GM12878 (cell line): ENCODE results near the gene SEC24C. TPM values are rescaled to one million over a fixed set of nuclear protein-coding genes. Genes with fewer than 3 reads are reported as not detected.

ENCODE experiments used
- ATAC-seq: fragments of 200-7000 bp; cut with Tn5 transposase; 3 replicates; pipeline ENCODE4 v1.9.1; 2020; ENCODE audit warnings: mild to moderate bottlenecking, moderate library complexity
- BruUV-seq: library from RNA; stranded (reverse); fragments of 400-500 nt; replicated peaks from 2 replicates; lab custom pipeline; 2021; lab: Mats Ljungman, UMichigan
- CTCF ChIA-PET: fragments of 300-600 bp; sonication (Branson Sonifier 250); formaldehyde crosslinking; extraction: SDS; loops from one replicate; lab custom pipeline; 2021; ENCODE audit warnings: inconsistent platforms; lab: Yijun Ruan, JAX
- POLR2A ChIA-PET: fragments of 350-600 bp; formaldehyde crosslinking; extraction: SDS; loops from one replicate; lab custom pipeline; 2021; ENCODE audit warnings: inconsistent platforms; lab: Charles Lee
- RAD21 ChIA-PET: fragments of 300-600 bp; sonication (Branson Sonifier 250); formaldehyde crosslinking; loops from one replicate; lab custom pipeline; 2023; ENCODE audit warnings: antibody characterized with exemption; ENCODE audit not compliant: unreplicated experiment; lab: Charles Lee
- SMC1A ChIA-PET: fragments of 300-600 bp; sonication (Branson Sonifier 250); formaldehyde crosslinking; loops from one replicate; lab custom pipeline; 2023; ENCODE audit not compliant: unreplicated experiment, uncharacterized antibody; lab: Charles Lee
- DNase-seq: peaks from one replicate; pipeline ENCODE4 v3.0.0-alpha.2; 2011; ENCODE audit warnings: low read depth, low spot score
- FAIRE-seq: peaks from 3 replicates; lab custom pipeline; 2011; peaks lifted over from hg19 to GRCh38; lab: Jason Lieb, UNC
- H2AFZ ChIP-seq: 2 replicates; pipeline ENCODE4 v1.6.0; 2011; ENCODE audit warnings: low read depth, low read length, control low read depth; ENCODE audit not compliant: control insufficient read depth
- H3K27ac ChIP-seq: 2 replicates; pipeline ENCODE4 v1.5.1; 2011; ENCODE audit warnings: control low read depth; ENCODE audit not compliant: control insufficient read depth, insufficient read depth
- H3K27me3 ChIP-seq, 2 experiments: replicated peaks in 1 of 2; 2 replicates each; pipeline versions ENCODE4 v1.6.0 to v1.6.1; 2011; ENCODE audit warnings: low read length in 1 of 2; ENCODE audit not compliant: control insufficient read depth in 2 of 2, insufficient read depth in 2 of 2
- H3K36me3 ChIP-seq, 2 experiments: 2 replicates each; pipeline ENCODE4 v1.5.1; 2011; ENCODE audit warnings: low read length in 1 of 2; ENCODE audit not compliant: control insufficient read depth in 2 of 2, insufficient read depth in 2 of 2
- H3K4me1 ChIP-seq: 2 replicates; pipeline ENCODE4 v1.6.1; 2011; ENCODE audit warnings: mild to moderate bottlenecking, low read length, moderate library complexity, mixed read lengths; ENCODE audit not compliant: control insufficient read depth, insufficient read depth
- H3K4me2 ChIP-seq: 2 replicates; pipeline ENCODE4 v1.6.0; 2011; ENCODE audit warnings: control low read depth; ENCODE audit not compliant: control insufficient read depth, insufficient read depth
- H3K4me3 ChIP-seq: fragments of 200-600 bp; sonication (generic); 2 replicates; pipeline ENCODE4 v1.5.1; 2016
- H3K79me2 ChIP-seq: 2 replicates; pipeline ENCODE4 v1.6.0; 2011; ENCODE audit warnings: low read length; ENCODE audit not compliant: control insufficient read depth, insufficient read depth
- H3K9ac ChIP-seq: 2 replicates; pipeline ENCODE4 v1.8.0; 2011; ENCODE audit warnings: low read length, control low read depth, mixed read lengths; ENCODE audit not compliant: control insufficient read depth, insufficient read depth
- H3K9me3 ChIP-seq: replicated peaks from 3 replicates; pipeline ENCODE4 v1.5.1; 2011; ENCODE audit warnings: mild to moderate bottlenecking, low read length; ENCODE audit not compliant: control insufficient read depth, insufficient read depth
- H4K20me1 ChIP-seq: 2 replicates; pipeline ENCODE4 v1.6.0; 2011; ENCODE audit not compliant: control insufficient read depth, insufficient read depth
- ASH2L ChIP-seq: fragments of 300-600, 200-600 bp; sonication (generic); IDR thresholded peaks from 2 replicates; pipeline ENCODE4 v1.6.1; 2017; ENCODE audit warnings: low read depth, mild to moderate bottlenecking, borderline replicate concordance
- BRCA1 ChIP-seq: IDR thresholded peaks from 2 replicates; pipeline ENCODE4 v1.6.1; 2011; ENCODE audit warnings: low read depth, low read length, improper control_type of control experiment
- CBX5 ChIP-seq: sonication (generic); IDR thresholded peaks from 2 replicates; pipeline ENCODE4 v1.6.1; 2016; ENCODE audit warnings: low read depth, moderate library complexity, mild to moderate bottlenecking, inconsistent platforms
- CEBPZ ChIP-seq: fragments of 150-350 bp; IDR thresholded peaks from 2 replicates; pipeline ENCODE4 v1.6.1; 2016; ENCODE audit warnings: low read depth, low read length
- IRF4 ChIP-seq: IDR thresholded peaks from 2 replicates; pipeline ENCODE4 v1.6.1; 2011; ENCODE audit warnings: low read depth, low read length
- IRF5 ChIP-seq: fragments of 450-650 bp; IDR thresholded peaks from 2 replicates; pipeline ENCODE4 v1.6.1; 2017; ENCODE audit warnings: borderline replicate concordance
- MTA2 ChIP-seq: fragments of 450-650 bp; IDR thresholded peaks from 2 replicates; pipeline ENCODE4 v1.6.1; 2016; ENCODE audit warnings: low read depth, mild to moderate bottlenecking, moderate library complexity
- SMAD5 ChIP-seq: IDR thresholded peaks from 2 replicates; pipeline ENCODE4 v1.6.1; 2016; ENCODE audit warnings: antibody characterized with exemption, low read depth
- SMC3 ChIP-seq: IDR thresholded peaks from 2 replicates; pipeline ENCODE4 v1.6.1; 2011; ENCODE audit warnings: low read length, improper control_type of control experiment, borderline replicate concordance
- TBL1XR1 ChIP-seq: IDR thresholded peaks from 2 replicates; pipeline ENCODE4 v1.6.1; 2012; ENCODE audit warnings: low read depth, low read length, improper control_type of control experiment
- USF1 ChIP-seq: IDR thresholded peaks from 2 replicates; pipeline ENCODE4 v1.6.1; 2011; ENCODE audit warnings: borderline replicate concordance, low read depth, mild to moderate bottlenecking, moderate library complexity, mixed read lengths, low read length; ENCODE audit not compliant: insufficient read depth; ENCODE audit errors: extremely low read length
- ZNF207 ChIP-seq: fragments of 450-650 bp; IDR thresholded peaks from 2 replicates; pipeline ENCODE4 v1.6.1; 2014; ENCODE audit warnings: antibody characterized with exemption, mild to moderate bottlenecking, borderline replicate concordance
- ZNF384 ChIP-seq: IDR thresholded peaks from 2 replicates; pipeline ENCODE4 v1.6.1; 2012; ENCODE audit warnings: low read depth, mild to moderate bottlenecking, low read length, improper control_type of control experiment, borderline replicate concordance
- in situ Hi-C: fragments of 300-500 bp; cut with MboI; formaldehyde crosslinking; loops from 9 replicates; pipeline ENCODE4 v1.14.3; 2018; ENCODE audit warnings: mixed read lengths
- intact Hi-C: fragments of 100-400 bp; cut with micrococcal nuclease; formaldehyde crosslinking; loops from one replicate; pipeline ENCODE4 v1.14.2; 2022; ENCODE audit not compliant: unreplicated experiment
- polyA plus RNA-seq, 11 experiments: library from polyadenylated mRNA; depleted of rRNA in 4 of 11; unstranded in 6 of 11; stranded (reverse) in 5 of 11; fragments of >200 nt; fragmentation: Nextera tagmentation in 4 of 11; fragmentation: Illumina TruSeq in 1 of 11; extraction: Ambion mirVana in 4 of 11; extraction: Trizol in 1 of 11; gene quantifications; 1 replicate in 1 of 11; 2 replicates in 10 of 11; pipeline versions ENCODE4 v1.2.1 to v1.2.3, GENCODE V29; 2011 to 2016; ENCODE audit warnings: inconsistent platforms in 2 of 11, missing spikeins in 2 of 11, low read depth in 1 of 11
- total RNA-seq, 4 experiments: library from RNA; depleted of rRNA in 3 of 4; stranded (reverse); fragments of >200 nt in 3 of 4; fragmentation: Illumina TruSeq in 1 of 4; extraction: Trizol in 1 of 4; gene quantifications; 2 replicates each; pipeline versions ENCODE4 v1.2.1 to v1.2.3, GENCODE V29; 2013 to 2021
- TF ChIP-seq, protein P1 (sequence below): IDR thresholded peaks from 2 replicates; pipeline ENCODE4 v1.6.1; 2011; ENCODE audit warnings: borderline replicate concordance, low read depth, mild to moderate bottlenecking, moderate library complexity, low read length; ENCODE audit not compliant: insufficient read depth, poor library complexity, severe bottlenecking

SEC24C gene
- total and polyA plus RNA-seq, 10 of the 15 experiments (the other 5 are each of a cell fraction or from before 2014, with no cell fraction given), result 12.7 to 117 (median 73.8) TPM

DNA sequence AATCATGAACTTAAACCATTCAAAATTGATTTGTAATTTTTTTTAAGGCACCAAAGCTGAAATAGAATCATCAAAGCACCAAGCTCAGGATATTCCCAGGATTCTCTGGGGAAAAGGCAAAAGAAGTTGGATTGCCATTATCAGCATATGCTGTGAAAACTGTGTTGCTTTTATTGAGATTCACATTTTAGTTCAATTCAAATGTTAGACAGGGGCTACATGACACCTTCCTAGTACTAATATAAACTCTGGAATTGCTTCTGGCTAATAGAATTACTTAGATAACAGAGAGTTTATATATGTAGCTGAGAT, 71.5 kb downstream of the SEC24C start:
- H2AFZ ChIP-seq, result no peak overlapping the region
- H4K20me1 ChIP-seq, result no peaks in the 10 kb centered on the region
- DNase-seq, result no peak
- no peak overlapping the region for H3K9ac ChIP-seq
- SMC1A ChIA-PET, result interaction anchor here (0.8 to 1.4 kb wide), 3 partner anchors 34 to 436 kb away, joined by 3 to 5 read pairs (median 3); partner anchors contain the start of gene CHCHD1
- no peak for FAIRE-seq
- no peak overlapping the region for H3K4me2 ChIP-seq
- intact Hi-C loops, result no loop called here
- H3K4me3 ChIP-seq, result no peak overlapping the region
- H3K36me3 ChIP-seq, result peaks cover 4 to 6% of the 10 kb centered on the region in 2 experiments
- no peaks in the 10 kb centered on the region for H3K4me1 ChIP-seq
- TF ChIP-seq IRF4 (no peak), USF1 (no peak), TBL1XR1 (no peak), ZNF207 (no peak), MTA2 (no peak), CEBPZ (no peak), IRF5 (no peak), ASH2L (no peak), SMAD5 (no peak), CBX5 (no peak), ZNF384 (no peak), BRCA1 (no peak), SMC3 (no peak)
- TF ChIP-seq, protein P1, sequence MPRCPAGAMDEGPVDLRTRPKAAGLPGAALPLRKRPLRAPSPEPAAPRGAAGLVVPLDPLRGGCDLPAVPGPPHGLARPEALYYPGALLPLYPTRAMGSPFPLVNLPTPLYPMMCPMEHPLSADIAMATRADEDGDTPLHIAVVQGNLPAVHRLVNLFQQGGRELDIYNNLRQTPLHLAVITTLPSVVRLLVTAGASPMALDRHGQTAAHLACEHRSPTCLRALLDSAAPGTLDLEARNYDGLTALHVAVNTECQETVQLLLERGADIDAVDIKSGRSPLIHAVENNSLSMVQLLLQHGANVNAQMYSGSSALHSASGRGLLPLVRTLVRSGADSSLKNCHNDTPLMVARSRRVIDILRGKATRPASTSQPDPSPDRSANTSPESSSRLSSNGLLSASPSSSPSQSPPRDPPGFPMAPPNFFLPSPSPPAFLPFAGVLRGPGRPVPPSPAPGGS, result no peak
- BruUV-seq, result no TSS peak
- no peaks in the 10 kb centered on the region for H3K27me3 ChIP-seq
- no peak for ATAC-seq
- H3K27ac ChIP-seq, result no peak overlapping the region
- no peaks in the 10 kb centered on the region for H3K9me3 ChIP-seq
- CTCF ChIA-PET, result interaction anchor here (0.6 to 2.5 kb wide), 7 partner anchors 18 to 285 kb away, joined by 3 to 9 read pairs (median 4); partner anchors contain the start of gene CHCHD1
- peaks cover 9% of the 10 kb centered on the region for H3K79me2 ChIP-seq
- in situ Hi-C loops, result no loop called here
- POLR2A ChIA-PET, result interaction anchor here (0.8 to 1.3 kb wide), 3 partner anchors 11 to 29 kb away, joined by 3 to 4 read pairs (median 3); no protein-coding TSS in a partner anchor
- RAD21 ChIA-PET, result no interaction called here
